ENCODE measurements around the gene MRPS18B. TPM values are rescaled to one million over a fixed set of nuclear protein-coding genes. Genes with fewer than 3 reads are reported as not detected.

MRPS18B gene
- polyA plus RNA-seq, 1 donor from 2014 or later: 77.7 TPM

DNA sequence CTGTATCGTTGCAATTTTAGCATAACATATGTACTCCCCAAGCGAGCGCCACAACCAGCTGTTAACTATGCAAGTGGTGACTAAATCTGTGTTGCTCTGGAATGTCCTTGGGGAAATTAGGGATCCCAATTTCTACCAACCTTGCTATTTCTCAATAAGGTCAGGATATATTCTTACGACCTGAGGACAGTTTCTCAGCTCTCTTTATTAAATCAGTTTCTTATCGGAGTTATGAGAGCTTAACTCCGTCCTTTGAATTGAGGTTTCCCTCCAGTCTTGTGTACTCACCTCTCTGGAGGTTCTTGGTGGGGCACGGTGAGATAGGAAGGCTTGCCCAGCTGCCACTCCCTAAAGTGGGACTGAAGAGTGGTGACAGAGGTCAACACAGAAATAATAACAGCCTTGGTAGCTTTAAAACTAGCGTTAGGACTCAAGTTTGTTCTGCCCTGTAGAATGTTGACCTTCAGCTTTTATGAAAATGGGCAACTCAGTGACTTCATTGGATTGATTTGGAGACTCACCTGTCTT is 694 bp downstream of the MRPS18B start:
- peak overlapping the region; percentile 69 for H3K4me2 ChIP-seq (ENCODE audit: low read length)
- peak overlapping the region; percentile 84 for H3K27ac ChIP-seq (ENCODE audit: low read length)
- TF ChIP-seq POLR2AphosphoS5 (IDR thresholded peaks at IDR 0.05) (no peak), EP300 (conservative IDR thresholded peaks at IDR 0.05; ENCODE audit: poor library complexity, severe bottlenecking) (no peak), SMC3 (conservative IDR thresholded peaks at IDR 0.05; ENCODE audit: poor library complexity) (no peak)
- TF ChIP-seq, protein P1, sequence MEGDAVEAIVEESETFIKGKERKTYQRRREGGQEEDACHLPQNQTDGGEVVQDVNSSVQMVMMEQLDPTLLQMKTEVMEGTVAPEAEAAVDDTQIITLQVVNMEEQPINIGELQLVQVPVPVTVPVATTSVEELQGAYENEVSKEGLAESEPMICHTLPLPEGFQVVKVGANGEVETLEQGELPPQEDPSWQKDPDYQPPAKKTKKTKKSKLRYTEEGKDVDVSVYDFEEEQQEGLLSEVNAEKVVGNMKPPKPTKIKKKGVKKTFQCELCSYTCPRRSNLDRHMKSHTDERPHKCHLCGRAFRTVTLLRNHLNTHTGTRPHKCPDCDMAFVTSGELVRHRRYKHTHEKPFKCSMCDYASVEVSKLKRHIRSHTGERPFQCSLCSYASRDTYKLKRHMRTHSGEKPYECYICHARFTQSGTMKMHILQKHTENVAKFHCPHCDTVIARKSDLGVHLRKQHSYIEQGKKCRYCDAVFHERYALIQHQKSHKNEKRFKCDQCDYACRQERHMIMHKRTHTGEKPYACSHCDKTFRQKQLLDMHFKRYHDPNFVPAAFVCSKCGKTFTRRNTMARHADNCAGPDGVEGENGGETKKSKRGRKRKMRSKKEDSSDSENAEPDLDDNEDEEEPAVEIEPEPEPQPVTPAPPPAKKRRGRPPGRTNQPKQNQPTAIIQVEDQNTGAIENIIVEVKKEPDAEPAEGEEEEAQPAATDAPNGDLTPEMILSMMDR (IDR thresholded peaks at IDR 0.05; ENCODE audit: poor library complexity, severe bottlenecking): no peak
- peak overlapping the region; percentile 83 for H3K4me3 ChIP-seq (ENCODE audit: low read length)
- peak overlapping the region; percentile 38 for H2AFZ ChIP-seq (ENCODE audit: low read depth, low read length)
- no peaks in the 10 kb centered on the region for H3K9me3 ChIP-seq (ENCODE audit: low read length)
- peak overlapping the region; percentile 80 for H3K9ac ChIP-seq (ENCODE audit: low read length)
- no peaks in the 10 kb centered on the region for H4K20me1 ChIP-seq (ENCODE audit: insufficient read depth)
- peaks cover 47% of the 10 kb centered on the region for H3K79me2 ChIP-seq (replicated peaks; ENCODE audit: insufficient read depth, low read length)
- H3F3A ChIP-seq (ENCODE audit: insufficient read depth, low read length, poor library complexity, severe bottlenecking): peaks cover 8% of the 10 kb centered on the region
- H3K9me2 ChIP-seq (ENCODE audit: insufficient read depth, low read length): no peaks in the 10 kb centered on the region
- H3K36me3 ChIP-seq (ENCODE audit: insufficient read depth, low read length): peaks cover 9% of the 10 kb centered on the region
- no peaks in the 10 kb centered on the region for H3K27me3 ChIP-seq (ENCODE audit: insufficient read depth, low read depth, low read length)

DNA sequence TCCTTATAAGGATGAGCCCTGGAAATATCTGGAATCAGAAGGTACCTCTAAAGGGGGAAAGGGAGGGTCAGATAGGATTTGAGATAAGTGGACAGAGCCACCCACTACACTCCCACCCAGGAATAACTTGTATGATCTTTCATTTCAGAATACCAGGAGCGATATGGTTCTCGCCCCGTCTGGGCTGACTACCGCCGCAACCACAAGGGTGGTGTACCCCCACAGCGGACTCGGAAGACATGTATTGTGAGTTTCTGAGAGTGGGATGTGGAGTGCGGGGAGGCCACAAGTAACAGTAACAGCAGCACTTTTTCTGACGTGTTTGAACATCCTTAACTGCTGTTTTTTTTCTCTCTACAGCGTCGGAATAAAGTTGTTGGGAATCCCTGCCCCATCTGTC is 1.9 kb downstream of the MRPS18B start:
- no peaks in the 10 kb centered on the region for H3K9me3 ChIP-seq (ENCODE audit: low read length)

More for the DNA sequence above, 1.9 kb downstream of the MRPS18B start:
- Histone ChIP-seq H3F3A (ENCODE audit: insufficient read depth, low read length, poor library complexity, severe bottlenecking) (peaks cover 8% of the 10 kb centered on the region), H3K4me2 (ENCODE audit: low read length) (no peak overlapping the region), H3K9ac (ENCODE audit: low read length) (no peak overlapping the region), H3K36me3 (ENCODE audit: insufficient read depth, low read length) (peaks cover 6% of the 10 kb centered on the region), H2AFZ (ENCODE audit: low read depth, low read length) (no peak overlapping the region), H4K20me1 (ENCODE audit: insufficient read depth) (no peaks in the 10 kb centered on the region), H3K79me2 (replicated peaks; ENCODE audit: insufficient read depth, low read length) (peaks cover 35% of the 10 kb centered on the region), H3K4me3 (ENCODE audit: low read length) (no peak overlapping the region), H3K27me3 (ENCODE audit: insufficient read depth, low read depth, low read length) (no peaks in the 10 kb centered on the region), H3K9me2 (ENCODE audit: insufficient read depth, low read length) (no peaks in the 10 kb centered on the region), H3K27ac (ENCODE audit: low read length) (no peak overlapping the region)
- TF ChIP-seq MXI1 (conservative IDR thresholded peaks at IDR 0.05; ENCODE audit: poor library complexity, severe bottlenecking) (no peak), TAF1 (IDR thresholded peaks at IDR 0.05; ENCODE audit: low read depth) (no peak), SMC3 (conservative IDR thresholded peaks at IDR 0.05; ENCODE audit: poor library complexity) (no peak), EP300 (conservative IDR thresholded peaks at IDR 0.05; ENCODE audit: poor library complexity, severe bottlenecking) (no peak), EZH2 (IDR thresholded peaks at IDR 0.05; ENCODE audit: borderline replicate concordance, insufficient read depth, low read length, poor library complexity, severe bottlenecking) (no peak), POLR2AphosphoS5 (IDR thresholded peaks at IDR 0.05) (no peak), RAD21 (conservative IDR thresholded peaks at IDR 0.05) (no peak)
- TF ChIP-seq, protein P1 (IDR thresholded peaks at IDR 0.05; ENCODE audit: poor library complexity, severe bottlenecking): no peak
- TF ChIP-seq, protein P2, sequence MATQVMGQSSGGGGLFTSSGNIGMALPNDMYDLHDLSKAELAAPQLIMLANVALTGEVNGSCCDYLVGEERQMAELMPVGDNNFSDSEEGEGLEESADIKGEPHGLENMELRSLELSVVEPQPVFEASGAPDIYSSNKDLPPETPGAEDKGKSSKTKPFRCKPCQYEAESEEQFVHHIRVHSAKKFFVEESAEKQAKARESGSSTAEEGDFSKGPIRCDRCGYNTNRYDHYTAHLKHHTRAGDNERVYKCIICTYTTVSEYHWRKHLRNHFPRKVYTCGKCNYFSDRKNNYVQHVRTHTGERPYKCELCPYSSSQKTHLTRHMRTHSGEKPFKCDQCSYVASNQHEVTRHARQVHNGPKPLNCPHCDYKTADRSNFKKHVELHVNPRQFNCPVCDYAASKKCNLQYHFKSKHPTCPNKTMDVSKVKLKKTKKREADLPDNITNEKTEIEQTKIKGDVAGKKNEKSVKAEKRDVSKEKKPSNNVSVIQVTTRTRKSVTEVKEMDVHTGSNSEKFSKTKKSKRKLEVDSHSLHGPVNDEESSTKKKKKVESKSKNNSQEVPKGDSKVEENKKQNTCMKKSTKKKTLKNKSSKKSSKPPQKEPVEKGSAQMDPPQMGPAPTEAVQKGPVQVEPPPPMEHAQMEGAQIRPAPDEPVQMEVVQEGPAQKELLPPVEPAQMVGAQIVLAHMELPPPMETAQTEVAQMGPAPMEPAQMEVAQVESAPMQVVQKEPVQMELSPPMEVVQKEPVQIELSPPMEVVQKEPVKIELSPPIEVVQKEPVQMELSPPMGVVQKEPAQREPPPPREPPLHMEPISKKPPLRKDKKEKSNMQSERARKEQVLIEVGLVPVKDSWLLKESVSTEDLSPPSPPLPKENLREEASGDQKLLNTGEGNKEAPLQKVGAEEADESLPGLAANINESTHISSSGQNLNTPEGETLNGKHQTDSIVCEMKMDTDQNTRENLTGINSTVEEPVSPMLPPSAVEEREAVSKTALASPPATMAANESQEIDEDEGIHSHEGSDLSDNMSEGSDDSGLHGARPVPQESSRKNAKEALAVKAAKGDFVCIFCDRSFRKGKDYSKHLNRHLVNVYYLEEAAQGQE (IDR thresholded peaks at IDR 0.05; ENCODE audit: borderline replicate concordance): no peak
